Brain microvascular endothelial cell (primary cell): ENCODE data around the gene HIP1.
A peak's percentile ranks its signal among the peaks of the same experiment; 100 is the strongest.
"Not testable (repeated sequence)": the region's sequence is repeated elsewhere in the genome, so short reads cannot be mapped to it uniquely, and the experiment has no call there.

Source experiments
- DNase-seq: peaks from one replicate; pipeline ENCODE4 v3.0.0-alpha.2; 2020
- H3K27ac ChIP-seq: fragments of 250-450 bp; sonication (Bioruptor Pico); 2 replicates; pipeline ENCODE4 v1.5.1; 2020; ENCODE audit warnings: mild to moderate bottlenecking, moderate library complexity
- H3K27me3 ChIP-seq: fragments of 250-450 bp; sonication (Bioruptor Pico); replicated peaks from 2 replicates; pipeline ENCODE4 v1.5.1; 2020; ENCODE audit warnings: mild to moderate bottlenecking
- H3K36me3 ChIP-seq: fragments of 250-450 bp; sonication (Bioruptor Pico); replicated peaks from 2 replicates; pipeline ENCODE4 v1.5.1; 2020; ENCODE audit warnings: mild to moderate bottlenecking
- H3K4me3 ChIP-seq: 2 replicates; pipeline ENCODE4 v1.5.1; 2011; ENCODE audit warnings: low read depth, mild to moderate bottlenecking, control low read depth, low read length, moderate library complexity
- CTCF ChIP-seq: IDR thresholded peaks from 2 replicates; pipeline ENCODE4 v1.5.1; 2011; ENCODE audit warnings: low read depth, mild to moderate bottlenecking, moderate library complexity, low read length, control low read depth, inconsistent platforms; ENCODE audit errors: missing control alignments
- in situ Hi-C: cut with HindIII; loops from 2 replicates; pipeline ENCODE4 v1.10.0; 2017; ENCODE audit warnings: low sequenced_read_pairs, low pct_ligation_motif_present

HIP1 gene

GRCh38 chr7:75614401-75614800, 124.3 kb downstream of the HIP1 start:
- DNase-seq = no peak
- in situ Hi-C loops = no loop called here

GRCh38 chr7:75613351-75613750, 125.4 kb downstream of the HIP1 start:
- Histone ChIP-seq H3K27me3 (no peaks in the 10 kb centered on the region), H3K36me3 (no peaks in the 10 kb centered on the region), H3K4me3 (no peak overlapping the region), H3K27ac (no peak overlapping the region)
- in situ Hi-C loops = no loop called here
- no peak for DNase-seq
- no peak for TF ChIP-seq CTCF

More at GRCh38 chr7:75614401-75614800, 124.3 kb downstream of the HIP1 start:
- Histone ChIP-seq H3K27me3 (no peaks in the 10 kb centered on the region), H3K4me3 (no peak overlapping the region), H3K27ac (no peak overlapping the region), H3K36me3 (no peaks in the 10 kb centered on the region)
- TF ChIP-seq CTCF = no peak

- Histone ChIP-seq H3K36me3 (no peaks in the 10 kb centered on the region), H3K27ac (no peak overlapping the region), H3K4me3 (peak overlapping the region; percentile 22), H3K27me3 (no peaks in the 10 kb centered on the region)
- TF ChIP-seq CTCF = no peak
- no peak for DNase-seq
- in situ Hi-C loops = no loop called here
Measured at GRCh38 chr7:75611557-75612178, 127.1 kb downstream of the HIP1 start.

- H3K4me3 ChIP-seq, H3K27me3 ChIP-seq, H3K27ac ChIP-seq, in situ Hi-C loops, DNase-seq, H3K36me3 ChIP-seq: not testable (repeated sequence)
Measured at GRCh38 chr7:75609416-75609815, 129.3 kb downstream of the HIP1 start.

- no peak for DNase-seq
- in situ Hi-C loops = no loop called here
- Histone ChIP-seq H3K27ac (no peak overlapping the region), H3K36me3 (no peaks in the 10 kb centered on the region), H3K4me3 (no peak overlapping the region), H3K27me3 (no peaks in the 10 kb centered on the region)
- no peak for TF ChIP-seq CTCF
Measured at GRCh38 chr7:75608451-75609122, 130.2 kb downstream of the HIP1 start.

- in situ Hi-C loops = no loop called here
- no peak overlapping the region for H3K27ac ChIP-seq
- no peak overlapping the region for H3K4me3 ChIP-seq
- no peak for TF ChIP-seq CTCF
- no peaks in the 10 kb centered on the region for H3K27me3 ChIP-seq
- H3K36me3 ChIP-seq = no peaks in the 10 kb centered on the region
- no peak for DNase-seq
Measured at GRCh38 chr7:75604408-75604807, 134.3 kb downstream of the HIP1 start.

GRCh38 chr7:75602831-75603230, 135.9 kb downstream of the HIP1 start:
- in situ Hi-C loops, H3K4me3 ChIP-seq, H3K27me3 ChIP-seq, H3K27ac ChIP-seq, H3K36me3 ChIP-seq, DNase-seq: not testable (repeated sequence)
